ENCODE data around the gene GCAT.

DNA sequence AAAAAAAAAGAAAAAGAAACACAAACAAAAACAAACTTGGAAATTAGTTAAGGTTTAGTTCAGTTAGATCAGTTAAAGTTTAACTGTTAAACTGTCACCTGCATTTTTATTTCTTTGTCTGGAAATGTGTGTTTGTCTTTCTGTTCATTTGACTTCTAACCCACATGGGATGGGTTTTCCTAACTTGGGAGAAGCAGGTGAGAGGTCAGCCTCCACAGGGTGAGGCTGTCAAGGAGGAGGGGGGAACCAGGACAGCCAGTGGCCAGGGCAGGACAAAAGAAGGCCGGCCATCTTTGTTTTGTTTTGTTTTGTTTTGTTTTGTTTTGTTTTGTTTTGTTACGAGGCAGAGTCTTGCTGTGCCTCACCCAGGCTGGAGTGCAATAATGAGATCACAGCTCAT is 13.4 kb upstream of the GCAT start:
- no peak for TF ChIP-seq POLR2A (IDR thresholded peaks at IDR 0.05)
- TF ChIP-seq CTCF (IDR thresholded peaks at IDR 0.05), result no peak

Measured in thyroid gland (tissue), 4 donors.